VCaP (cell line): ENCODE results near the gene CD48.
"Not testable (repeated sequence)": the region's sequence is repeated elsewhere in the genome, so short reads cannot be mapped to it uniquely, and the experiment has no call there.

Experiments used
- H3K27ac ChIP-seq: fragments of 450-650 bp; 2 replicates; pipeline ENCODE4 v1.5.1; 2017
- TF ChIP-seq, protein P1 (sequence below): fragments of 450-650 bp; conservative IDR thresholded peaks from 2 replicates; pipeline ENCODE4 v1.5.1; 2017; ENCODE audit warnings: mild to moderate bottlenecking, moderate library complexity

CD48 gene

DNA sequence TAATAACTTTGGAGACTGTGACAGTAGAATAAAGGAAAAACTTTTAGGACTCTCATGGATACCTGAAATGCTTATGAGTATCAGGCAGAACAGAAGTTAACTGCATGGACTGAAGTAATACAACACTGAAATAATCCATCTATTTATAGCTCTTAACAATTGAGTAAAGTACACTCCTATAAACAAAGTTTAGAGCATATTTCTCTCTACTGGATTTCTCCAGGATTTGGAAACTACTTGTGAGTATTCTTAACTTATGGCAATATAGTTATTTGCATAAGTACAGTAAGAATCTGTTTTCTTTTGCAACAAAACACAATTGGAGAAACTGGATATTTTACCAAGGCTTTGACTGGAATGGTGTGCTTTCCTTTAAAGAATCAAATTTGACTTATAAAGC is 9.9 kb upstream of the CD48 start:
- no peak overlapping the region for H3K27ac ChIP-seq
- TF ChIP-seq, protein P1, sequence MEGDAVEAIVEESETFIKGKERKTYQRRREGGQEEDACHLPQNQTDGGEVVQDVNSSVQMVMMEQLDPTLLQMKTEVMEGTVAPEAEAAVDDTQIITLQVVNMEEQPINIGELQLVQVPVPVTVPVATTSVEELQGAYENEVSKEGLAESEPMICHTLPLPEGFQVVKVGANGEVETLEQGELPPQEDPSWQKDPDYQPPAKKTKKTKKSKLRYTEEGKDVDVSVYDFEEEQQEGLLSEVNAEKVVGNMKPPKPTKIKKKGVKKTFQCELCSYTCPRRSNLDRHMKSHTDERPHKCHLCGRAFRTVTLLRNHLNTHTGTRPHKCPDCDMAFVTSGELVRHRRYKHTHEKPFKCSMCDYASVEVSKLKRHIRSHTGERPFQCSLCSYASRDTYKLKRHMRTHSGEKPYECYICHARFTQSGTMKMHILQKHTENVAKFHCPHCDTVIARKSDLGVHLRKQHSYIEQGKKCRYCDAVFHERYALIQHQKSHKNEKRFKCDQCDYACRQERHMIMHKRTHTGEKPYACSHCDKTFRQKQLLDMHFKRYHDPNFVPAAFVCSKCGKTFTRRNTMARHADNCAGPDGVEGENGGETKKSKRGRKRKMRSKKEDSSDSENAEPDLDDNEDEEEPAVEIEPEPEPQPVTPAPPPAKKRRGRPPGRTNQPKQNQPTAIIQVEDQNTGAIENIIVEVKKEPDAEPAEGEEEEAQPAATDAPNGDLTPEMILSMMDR, result no peak

DNA sequence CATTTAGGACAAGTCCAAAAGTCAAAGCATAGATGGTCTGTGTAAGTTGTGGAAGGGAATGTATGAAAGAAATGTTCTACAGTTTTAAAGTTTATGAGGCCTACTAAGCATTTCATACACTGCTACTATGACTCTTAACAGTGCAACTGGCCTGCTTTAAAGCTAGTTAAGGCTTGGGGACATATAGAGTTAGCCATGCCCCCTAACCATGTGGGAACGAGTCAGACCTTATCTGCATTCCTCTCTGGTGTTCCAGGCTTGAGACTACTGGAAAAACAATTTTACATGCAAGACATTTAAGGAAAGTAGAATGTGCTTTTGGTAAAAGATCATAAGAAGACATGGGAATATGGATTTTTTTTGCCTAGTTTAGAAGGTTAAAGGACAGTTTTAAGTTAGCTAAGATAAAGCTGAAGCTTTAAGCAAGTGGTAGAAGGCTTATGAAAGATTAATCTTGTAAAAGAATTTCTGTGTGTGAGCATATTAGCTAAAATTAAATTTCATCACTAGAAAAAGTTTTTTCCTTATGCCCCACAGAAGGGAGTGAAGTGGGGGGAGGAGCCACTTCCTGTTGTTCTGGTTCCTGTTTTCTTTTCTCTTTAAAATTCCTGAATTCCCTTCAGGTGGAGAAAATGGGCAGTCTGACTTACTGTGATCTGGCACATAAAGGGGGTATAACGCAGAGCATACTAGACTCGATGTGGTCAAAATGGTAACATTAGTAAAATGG is 8.9 kb upstream of the CD48 start:
- TF ChIP-seq, protein P1, result no peak
- H3K27ac ChIP-seq, result no peak overlapping the region

DNA sequence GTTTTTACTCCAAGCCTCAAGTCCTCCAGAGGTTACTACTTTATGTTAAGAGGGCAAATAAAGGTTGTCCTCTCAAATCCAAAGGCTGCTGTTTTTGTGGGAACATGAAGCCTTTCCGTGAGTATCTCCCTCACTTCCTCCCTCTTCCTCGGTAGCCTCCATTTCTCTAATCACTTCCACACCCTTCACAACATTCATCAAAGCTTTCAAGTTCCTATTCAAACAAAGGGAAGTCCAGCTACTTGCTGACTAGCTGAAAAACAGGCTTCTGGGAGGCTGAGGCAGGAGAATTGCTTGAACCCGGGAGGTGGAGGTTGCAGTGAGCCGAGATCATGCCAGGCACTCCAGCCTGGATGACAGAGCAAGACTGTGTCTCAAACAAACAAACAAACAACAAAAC is 6.6 kb upstream of the CD48 start:
- TF ChIP-seq, protein P1, result no peak
- H3K27ac ChIP-seq, result no peak overlapping the region

GRCh38 chr1:160717306-160717705 is 5.7 kb upstream of the CD48 start:
- no peak overlapping the region for H3K27ac ChIP-seq
- TF ChIP-seq, protein P1, result no peak

DNA sequence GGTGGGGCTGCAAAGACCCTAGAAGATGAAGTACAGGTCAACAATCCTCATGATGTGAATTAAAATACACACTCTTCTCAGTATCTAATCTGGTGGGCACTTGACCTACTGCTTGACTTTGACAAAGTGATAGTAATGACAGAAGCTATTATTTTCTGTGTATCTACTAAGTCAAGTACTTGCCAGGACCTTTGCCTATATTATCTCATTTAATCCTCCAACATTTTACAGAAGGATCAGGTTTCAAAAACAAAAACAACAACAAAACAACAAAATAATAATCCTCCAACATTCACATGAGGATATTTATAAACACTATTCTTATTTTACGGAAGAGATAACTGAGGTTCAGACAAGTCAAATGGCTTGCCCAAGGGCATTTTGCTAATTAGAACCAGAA is 4.4 kb upstream of the CD48 start:
- no peak overlapping the region for H3K27ac ChIP-seq
- TF ChIP-seq, protein P1, result no peak

- not testable (repeated sequence) for H3K27ac ChIP-seq
Observed at GRCh38 chr1:160714034-160714648, 2.5 kb upstream of the CD48 start.

DNA sequence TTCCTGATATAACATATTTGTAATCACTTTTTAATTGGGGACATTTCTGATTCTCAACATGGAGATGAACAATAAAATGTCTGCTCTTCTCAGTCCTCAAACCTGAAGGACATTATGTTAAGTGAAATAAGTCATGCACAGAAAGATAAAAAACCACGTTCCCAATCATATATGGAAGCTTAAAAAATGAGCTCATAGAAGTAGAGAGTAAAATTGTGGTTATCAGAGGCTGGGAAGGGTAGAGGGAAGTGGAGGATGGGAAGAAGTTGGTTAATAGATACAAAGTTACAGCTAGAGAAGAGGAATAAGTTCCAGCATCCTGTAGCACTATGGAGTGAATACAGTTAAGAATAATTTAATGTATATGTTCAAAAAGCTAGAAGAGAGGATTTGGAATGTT is 1.5 kb upstream of the CD48 start:
- TF ChIP-seq, protein P1, result no peak
- H3K27ac ChIP-seq, result no peak overlapping the region

DNA sequence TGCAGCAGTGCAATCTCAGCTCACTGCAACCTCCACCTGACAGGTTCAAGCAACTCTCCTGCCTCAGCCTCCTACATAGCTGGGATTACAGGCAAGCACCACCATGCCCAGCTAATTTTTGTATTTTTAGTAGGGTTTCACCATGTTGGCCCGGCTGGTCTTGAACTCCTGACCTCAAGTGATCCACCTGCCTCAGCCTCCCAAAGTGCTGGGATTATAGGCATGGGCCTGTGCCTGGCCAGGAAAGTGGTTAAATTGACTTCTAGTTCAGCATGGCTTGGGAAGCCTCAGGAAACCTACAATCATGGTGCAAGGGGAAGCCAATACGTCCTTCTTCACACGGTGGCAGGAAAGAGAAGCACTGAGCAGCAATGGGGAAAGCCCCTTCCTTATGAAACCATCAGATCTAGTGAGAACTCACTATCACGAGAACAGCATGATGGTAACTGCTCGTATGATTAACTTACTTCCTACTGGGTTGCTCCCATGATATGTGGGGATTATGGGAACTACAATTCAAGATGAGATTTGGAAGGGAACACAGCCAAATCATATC is 981 bp upstream of the CD48 start:
- not testable (repeated sequence) for H3K27ac ChIP-seq
